Measurements from ENCODE around the gene FREM2.

Gene FREM2

GRCh38 chr13:38687246-38688229 is 661 bp downstream of the FREM2 start:
- DNase-seq: no peak

GRCh38 chr13:38688674-38689073 is 1.8 kb downstream of the FREM2 start:
- no peak for DNase-seq

DNA sequence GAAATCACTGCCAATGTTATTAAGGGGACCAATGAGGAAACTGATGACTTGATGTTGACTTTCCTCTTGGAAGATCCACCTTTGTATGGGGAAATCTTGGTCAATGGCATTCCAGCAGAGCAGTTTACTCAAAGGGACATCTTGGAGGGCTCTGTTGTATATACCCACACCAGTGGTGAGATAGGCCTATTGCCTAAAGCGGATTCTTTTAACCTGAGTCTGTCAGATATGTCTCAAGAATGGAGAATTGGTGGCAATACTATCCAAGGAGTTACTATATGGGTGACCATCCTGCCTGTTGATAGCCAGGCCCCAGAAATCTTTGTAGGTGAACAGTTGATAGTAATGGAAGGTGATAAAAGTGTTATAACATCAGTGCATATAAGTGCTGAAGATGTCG is 3.4 kb downstream of the FREM2 start:
- no peak for DNase-seq

- no peak for DNase-seq
Measured at GRCh38 chr13:38693168-38693567, 6.3 kb downstream of the FREM2 start.

- DNase-seq: no peak
Measured at GRCh38 chr13:38693641-38694040, 6.8 kb downstream of the FREM2 start.

DNA sequence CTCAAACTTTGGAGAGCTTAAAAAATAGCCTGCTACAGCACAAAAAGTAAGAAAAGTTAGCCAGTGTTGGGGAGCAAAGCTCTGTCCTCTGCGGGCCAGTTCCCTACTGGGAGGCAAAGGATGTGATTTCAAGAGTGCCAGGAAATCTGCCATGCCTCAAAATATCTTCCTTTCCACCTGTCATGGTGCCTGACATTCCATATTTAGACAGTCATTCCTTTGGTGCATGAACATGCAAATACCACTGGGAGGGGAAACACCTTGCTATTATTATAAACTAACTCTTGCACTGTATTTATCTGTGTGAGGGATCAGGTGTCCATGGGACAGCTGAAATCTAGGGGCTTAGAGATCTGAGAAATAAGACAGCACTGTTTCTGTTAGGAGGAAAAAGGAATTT is 10.3 kb downstream of the FREM2 start:
- DNase-seq: no peak

- no peak for DNase-seq
Measured at GRCh38 chr13:38697628-38698333, 10.9 kb downstream of the FREM2 start.

- DNase-seq: no peak
Measured at GRCh38 chr13:38700051-38700450, 13.2 kb downstream of the FREM2 start.

DNA sequence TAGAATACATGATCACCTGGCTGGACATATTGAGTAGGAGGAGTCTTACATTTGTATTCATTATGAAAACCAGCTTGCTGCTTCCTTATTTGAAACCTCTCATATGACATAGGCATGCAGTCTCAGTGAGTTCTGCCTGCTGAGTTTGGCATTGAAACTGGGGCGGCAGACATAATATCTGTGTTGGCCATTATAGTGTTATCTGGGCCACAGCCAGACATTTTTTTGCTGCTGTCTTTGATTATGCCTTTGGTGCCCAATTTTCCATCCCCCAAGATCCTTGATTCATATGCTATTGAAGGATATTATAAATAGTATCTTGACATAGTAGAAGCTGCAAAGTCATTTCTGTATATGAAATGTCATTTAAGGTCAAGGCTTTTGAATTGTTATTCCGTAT is 15.8 kb downstream of the FREM2 start:
- no peak for DNase-seq

- no peak for DNase-seq
Measured at GRCh38 chr13:38703255-38703654, 16.4 kb downstream of the FREM2 start.

- no peak for DNase-seq
Measured at GRCh38 chr13:38705365-38705764, 18.5 kb downstream of the FREM2 start.

DNA sequence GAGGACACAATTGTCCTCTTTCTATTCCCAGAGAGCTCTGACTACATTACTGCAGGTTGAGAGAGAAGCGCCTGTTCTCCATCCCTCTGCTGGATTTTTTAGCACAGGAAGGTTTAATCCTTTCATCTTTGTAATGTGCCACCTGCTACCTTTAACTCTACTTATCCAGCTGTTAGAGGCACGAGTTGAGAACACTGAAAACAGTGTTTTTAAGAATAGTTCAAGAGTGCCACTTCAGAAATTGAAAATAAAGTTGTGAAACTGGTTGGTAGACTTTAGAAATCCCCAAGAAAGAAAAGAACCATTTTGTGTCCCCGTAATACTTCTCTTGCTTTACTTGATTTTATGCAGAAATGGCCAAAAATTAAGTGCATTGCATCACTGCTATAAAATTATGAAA is 20.6 kb downstream of the FREM2 start:
- DNase-seq: no peak

DNA sequence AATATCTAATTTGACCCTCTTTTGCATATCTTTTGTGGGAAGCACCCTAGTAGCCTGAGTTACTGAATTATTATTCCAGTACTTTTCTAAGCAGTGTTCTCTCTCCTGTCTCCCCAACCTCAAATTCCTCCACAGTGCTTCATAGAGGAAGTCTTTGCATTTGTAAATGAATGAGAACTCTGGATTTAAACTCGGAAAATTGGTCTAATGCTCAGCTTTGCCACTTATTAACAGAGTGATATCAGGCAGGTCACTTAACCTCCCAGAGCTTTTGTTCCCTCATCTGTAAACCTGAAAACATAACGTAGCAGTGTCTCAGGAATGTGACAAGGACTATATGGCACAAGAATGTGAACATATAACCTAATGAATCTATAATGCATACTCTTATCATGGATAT is 26.2 kb downstream of the FREM2 start:
- no peak for DNase-seq

- no peak for DNase-seq
Measured at GRCh38 chr13:38718374-38718773, 31.5 kb downstream of the FREM2 start.

DNA sequence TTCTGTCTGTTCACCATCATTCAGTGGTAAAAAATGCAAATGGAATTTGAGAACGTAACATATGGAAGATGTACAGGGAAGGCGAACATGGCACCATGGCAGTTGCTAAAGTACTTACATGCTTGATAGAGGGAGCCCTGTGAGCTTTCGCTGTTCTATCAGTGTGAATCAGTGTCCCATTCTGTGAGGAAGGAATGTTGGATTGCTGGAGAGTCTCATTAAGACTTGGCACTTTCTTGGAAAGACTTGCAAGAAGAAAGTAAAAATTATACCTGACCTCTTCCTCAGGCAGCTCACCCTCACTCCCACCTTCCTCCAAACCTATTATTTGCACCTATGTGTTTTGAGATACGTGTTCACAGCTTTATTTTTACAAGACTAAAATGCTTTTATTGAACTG is 43.5 kb downstream of the FREM2 start:
- no peak for DNase-seq

- DNase-seq: no peak
Measured at GRCh38 chr13:38733146-38733545, 46.3 kb downstream of the FREM2 start.

GRCh38 chr13:38735665-38736440 is 49.0 kb downstream of the FREM2 start:
- no peak for DNase-seq

GRCh38 chr13:38743466-38743865 is 56.6 kb downstream of the FREM2 start:
- no peak for DNase-seq

GRCh38 chr13:38752686-38753085 is 65.8 kb downstream of the FREM2 start:
- no peak for DNase-seq

DNA sequence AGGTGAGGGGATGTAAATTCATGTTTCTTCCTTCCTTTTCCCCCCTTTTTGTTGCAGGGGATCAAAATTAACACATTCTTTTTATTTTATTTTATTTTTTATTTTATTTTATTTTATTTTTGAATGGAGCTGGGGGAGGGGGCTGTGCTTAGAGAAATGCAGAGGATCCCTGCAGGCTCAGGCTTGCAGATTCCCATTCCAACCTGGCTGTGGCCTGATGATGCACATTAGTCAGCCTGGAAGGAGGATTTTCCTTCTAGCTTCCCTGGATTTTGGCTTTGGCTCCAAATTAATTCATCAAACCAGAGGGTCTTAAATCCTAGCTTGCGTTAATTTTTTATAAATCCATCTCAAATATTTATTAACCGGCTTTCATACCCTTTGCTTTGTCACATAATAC is 67.0 kb downstream of the FREM2 start:
- no peak for DNase-seq

- no peak for DNase-seq
Measured at GRCh38 chr13:38755793-38756192, 68.9 kb downstream of the FREM2 start.

GRCh38 chr13:38758277-38758676 is 71.4 kb downstream of the FREM2 start:
- DNase-seq: no peak

DNA sequence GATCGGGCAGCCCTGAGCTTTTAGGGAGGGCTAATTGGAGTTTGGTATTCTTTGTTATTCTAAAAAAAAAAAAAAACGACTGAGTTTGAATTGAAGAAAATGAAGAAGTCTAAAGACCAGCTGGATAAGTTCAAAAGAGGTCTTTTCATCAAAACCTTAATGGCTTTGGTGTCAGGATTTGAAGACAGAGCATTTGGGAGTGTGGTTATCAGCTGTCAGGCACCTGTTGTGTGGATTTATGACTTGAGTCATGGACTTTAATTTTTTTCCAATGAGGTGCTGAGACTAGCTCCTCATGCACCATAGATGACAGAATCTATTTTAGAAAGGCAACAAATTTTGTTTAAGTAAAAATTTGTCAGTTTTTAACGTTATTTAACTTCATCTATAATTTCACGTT is 72.5 kb downstream of the FREM2 start:
- DNase-seq: no peak
